Activated CD4-positive, alpha-beta T cell treated with anti-CD3 and anti-CD28 coated beads for 24 hours (primary cell): ENCODE measurements around the gene LIMK1.
A peak's percentile ranks its signal among the peaks of the same experiment; 100 is the strongest.

Source experiments
- DNase-seq, 2 donors: peaks; one replicate each; pipeline ENCODE4 v3.0.0-alpha.2; 2020; ENCODE audit warnings: low read depth in 2 of 2

LIMK1 gene

DNA sequence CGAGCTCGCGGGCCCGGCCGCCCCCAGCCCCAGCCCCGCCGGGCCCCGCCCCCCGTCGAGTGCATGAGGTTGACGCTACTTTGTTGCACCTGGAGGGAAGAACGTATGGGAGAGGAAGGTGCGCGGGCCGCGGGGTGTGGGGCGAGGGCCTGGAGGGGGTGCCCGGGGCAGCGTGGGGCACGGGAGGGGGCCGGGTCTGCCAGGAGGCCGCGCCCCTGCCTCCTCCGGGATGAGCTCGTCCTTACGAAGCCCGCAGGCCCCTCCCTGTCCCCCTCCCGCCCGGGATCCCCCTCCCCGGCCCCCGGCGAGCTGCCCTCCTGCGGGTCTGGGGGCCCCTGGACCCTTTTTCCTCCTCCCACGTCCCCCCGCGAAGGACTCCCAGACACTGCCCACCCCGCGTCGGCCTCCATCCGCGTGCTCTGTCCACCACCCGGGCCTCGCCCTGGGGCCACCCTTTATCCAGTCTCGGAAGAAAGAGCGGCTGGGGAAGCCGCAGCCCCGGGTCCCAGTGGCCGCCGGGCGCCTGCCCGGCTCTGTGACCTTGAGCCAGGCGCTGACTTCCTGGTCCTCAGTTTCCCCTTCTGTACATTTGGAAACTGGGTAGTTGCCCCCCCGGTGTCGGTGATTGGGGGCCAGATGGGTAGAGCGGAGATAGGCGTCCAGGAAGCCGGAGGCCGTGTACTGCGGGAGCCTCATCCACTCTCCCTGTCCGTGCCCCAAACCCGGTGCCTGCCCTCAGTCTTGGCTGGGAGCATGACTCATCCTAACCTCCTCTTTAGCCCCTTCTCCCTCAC, 521 bp downstream of the LIMK1 start:
- no peak for DNase-seq

DNA sequence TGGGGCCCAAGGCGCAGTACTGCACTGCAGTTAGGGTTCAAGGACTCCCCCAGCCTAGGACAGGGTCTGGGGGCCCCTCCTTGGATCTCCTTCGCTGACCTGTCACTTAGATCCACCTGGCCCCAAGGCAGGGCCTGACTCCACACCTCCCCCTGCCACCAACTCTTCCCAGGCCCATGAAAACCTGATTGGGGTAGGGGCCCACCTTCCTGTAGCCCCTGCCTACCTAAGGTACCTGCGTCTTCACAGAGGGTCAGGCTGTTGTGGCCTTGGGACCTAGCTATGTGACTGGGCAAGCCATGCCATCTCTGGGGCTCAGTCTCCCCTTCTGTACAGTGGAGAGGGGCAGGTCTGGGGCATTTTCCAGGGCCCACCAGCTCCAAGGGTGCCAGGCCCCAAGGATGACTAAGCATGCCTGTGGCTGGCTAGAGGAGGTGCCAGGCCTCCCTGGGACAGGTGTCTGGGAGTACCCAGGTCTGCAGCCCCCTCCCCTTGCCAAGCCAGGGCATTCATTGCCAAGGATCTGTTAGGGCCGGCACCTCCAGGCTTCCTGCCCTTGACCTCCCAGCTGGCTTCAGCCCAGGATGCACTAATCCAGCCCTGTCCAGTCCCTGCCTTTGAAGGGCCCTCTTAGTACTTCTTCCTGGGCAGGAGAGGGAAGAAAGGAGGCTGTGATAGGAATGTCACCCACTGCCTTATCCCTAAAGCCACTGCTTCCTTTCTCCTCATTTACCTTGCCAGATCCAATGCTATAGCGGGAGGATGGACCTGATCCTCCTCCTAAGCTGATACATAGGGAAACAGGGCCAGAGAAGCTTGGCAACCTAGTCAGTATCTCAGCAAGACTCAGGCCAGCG, 1.3 kb downstream of the LIMK1 start:
- DNase-seq, result no peak

DNA sequence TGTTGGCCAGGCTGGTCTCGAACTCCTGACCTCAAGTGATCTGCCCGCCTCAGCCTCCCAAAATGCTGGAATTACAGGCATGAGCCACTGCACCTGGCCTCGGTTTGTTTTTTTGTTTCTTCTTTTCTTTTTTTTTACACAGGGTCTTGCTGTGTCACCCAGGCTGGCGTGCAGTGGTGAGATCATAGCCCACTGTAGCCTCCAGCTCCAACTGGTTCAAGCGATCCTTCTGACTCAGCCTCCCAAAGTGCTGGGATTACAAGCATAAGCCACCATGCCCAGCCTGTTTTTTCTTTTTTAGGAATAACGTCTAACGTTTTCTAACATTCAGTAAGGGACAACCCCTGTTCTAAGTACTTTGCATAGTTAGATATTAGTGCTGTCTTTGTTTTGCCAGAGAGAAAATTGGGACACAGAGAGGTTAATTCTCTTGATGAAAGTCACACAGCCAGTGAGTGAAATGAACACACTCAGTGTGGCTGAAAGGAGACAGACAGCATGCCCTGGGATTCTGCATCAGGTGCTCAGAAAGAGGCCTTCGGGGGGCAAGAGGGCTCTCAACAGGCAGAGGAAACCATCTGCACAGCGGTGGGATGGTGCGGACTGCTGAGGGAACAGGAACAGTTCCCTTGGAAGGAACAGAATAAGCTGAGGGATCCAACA, 4.3 kb downstream of the LIMK1 start:
- DNase-seq, result no peak

DNA sequence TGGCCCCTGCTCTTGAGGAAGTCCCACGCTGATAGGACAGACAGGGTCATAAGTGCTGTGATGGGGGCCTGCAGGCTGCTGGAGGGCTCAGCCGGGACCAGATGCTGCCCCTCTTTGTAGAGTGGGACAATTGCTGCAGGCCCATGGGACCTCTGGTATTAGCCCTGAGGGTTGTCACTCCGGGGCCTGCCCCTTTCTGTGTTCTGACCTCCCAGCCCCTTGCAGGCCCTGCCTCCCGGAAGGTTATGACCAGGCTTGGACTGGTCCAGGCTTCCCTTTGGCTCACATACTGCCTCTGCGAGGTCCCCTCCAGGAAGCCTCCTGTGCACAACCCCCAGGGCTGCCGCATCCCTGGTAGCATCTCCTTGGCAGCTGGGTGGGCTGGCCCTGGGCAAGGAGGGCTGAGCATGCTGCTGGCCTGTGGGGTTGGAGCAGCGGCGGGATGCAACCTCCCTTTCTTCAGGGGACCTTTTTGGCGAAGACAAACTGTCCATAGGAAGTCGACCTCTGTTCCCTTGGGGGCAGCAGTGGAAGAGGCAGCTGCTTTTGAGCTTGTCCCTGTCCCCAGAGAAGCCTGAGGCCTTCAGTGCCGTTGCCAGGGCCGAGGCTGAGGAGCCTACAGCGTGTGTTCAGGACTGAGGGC, 8.8 kb downstream of the LIMK1 start:
- DNase-seq, result no peak

DNA sequence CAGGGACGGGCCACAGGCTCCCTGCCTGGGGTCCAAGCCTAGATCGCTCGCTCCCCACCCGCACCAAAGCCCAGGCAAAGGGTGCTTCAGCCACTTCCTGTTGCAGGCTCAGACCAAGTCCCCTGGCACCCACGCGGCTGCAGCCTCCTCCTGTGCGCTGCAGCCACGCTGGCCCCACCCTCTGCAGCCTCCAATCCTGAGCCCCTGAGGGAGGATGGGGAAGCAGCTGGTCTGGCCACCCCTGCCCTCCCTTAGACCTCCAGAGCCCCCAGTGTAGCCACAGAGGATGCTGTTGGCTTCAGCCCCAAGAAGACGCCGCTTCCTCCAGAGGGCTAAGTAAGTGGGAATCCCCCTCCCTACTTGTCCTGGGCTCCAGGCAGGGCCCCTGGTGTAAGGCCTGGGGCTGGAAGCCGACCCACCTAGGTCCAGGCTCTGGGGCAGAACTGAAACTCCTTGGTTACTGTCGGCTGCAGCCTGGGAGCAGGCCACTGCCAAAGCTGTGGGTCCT, 9.4 kb downstream of the LIMK1 start:
- DNase-seq, result no peak

DNA sequence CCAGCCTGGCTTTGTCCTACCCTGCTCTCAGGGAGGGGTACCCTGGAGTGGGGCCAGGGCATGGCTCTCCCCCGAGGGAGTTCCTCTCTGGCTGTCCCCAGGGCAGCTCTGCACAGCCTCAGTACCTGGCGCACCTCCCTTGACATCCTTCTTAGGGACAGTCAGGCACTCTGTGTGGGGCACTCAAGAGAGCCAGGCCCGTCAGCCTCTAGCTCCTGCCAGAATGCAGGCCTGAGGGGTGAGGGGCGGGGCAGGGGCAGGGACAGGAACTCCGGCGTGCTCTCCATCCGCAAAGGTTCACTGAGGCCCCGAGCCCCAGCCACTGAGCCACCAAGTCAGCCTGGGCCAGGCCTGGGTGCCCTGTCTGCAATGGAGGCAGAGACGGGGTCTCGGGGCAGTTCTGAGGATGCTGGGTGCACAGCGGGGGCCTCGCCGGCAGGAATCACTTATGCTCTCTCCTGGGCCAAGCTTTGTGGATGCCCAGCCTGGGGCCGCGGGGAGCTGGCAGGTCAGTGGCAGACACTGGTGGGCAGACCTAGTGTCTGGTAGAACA, 10.1 kb downstream of the LIMK1 start:
- DNase-seq, result no peak

DNA sequence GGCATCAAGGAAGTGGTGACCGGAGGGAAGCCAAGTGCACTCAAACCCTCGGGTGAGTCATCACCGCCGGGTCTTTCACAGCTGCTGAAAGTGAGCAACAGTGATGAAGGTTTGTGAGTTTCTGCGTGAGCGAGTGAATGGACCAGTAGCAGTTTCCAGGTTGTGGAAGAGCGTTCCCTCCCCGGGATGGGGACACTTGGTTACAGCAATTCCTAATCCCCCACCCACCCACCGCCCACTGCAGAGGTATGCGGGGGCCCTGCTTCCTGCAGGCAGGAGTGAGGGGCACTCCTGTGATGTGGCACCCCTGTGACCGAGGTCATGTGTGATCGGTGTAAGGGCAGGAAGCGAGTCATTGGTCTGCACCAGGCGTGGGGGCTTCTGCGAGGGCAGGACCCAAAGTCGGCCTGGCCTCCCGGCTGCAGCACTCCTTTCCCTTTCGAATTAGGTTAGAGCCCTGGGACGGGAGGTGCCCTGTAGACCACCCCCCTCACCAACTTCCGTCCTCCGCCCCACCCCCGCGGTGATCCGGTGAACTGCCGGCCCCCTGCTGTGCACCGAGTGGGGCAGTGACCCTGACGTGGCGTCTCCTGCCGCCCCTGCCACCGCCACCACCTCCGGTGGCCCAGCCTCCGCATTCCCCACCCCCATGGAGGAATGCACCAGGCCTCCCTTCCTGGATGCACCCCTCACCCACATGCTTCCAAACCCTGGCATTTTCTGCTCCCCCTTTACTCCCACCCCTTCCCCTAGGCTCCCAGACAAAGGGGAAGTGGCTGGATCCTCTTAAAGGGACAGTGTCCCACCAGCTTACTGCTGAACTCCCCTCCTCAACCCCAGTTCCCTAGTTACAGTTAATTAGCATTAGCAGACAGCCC, 10.9 kb downstream of the LIMK1 start:
- peak; percentile 56 to 73 for DNase-seq

DNA sequence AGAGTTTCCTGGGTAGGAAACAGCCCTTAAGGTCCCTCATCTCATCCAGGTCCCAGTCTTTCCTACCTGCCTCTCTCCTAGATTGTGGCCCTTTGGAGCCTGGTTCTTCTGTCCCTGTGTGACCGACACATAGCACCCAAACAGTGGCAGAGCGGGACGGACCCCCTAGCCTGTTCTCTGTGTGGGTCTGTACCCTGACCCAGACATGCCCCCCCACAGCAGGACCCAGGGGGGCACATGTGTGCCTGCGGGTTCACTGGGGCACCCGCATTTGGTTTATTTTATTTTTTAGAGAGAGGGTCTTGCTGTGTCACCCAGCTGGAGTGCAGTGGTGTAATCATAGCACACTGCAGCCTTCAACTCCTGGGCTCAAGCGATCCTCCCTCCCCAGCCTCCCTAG, 11.5 kb downstream of the LIMK1 start:
- DNase-seq, result no peak

DNA sequence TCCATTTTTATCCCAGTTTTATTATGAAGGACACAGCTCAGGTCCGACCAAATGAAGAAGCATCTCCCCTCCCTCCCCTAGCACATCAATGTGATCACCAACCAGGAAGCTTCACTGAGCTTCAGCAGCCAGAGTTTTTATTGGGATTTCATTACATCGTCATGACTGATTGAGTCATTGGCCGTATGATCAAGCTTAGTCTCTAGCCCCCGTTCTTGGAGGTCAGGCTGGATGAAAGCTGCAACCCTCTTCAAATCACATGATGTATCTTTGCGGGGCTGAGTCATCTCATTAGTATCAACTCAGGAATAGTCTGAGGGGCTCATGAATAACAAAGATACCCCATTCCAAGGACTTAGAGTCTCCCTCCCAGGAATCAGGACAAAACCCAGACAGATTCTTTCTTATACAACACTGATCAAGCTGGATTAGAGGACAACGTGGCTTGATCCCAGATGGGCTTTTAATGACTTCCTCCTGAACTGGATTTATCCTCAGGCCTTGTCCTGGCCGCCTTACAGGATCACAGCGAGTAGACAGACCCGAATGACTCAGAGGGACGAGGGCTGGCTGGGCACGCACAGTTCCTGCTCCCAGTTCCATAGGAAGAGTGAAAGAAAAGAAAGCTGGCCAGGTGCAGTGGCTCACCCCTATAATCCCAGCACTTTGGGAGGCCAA, 14.5 kb downstream of the LIMK1 start:
- no peak for DNase-seq

DNA sequence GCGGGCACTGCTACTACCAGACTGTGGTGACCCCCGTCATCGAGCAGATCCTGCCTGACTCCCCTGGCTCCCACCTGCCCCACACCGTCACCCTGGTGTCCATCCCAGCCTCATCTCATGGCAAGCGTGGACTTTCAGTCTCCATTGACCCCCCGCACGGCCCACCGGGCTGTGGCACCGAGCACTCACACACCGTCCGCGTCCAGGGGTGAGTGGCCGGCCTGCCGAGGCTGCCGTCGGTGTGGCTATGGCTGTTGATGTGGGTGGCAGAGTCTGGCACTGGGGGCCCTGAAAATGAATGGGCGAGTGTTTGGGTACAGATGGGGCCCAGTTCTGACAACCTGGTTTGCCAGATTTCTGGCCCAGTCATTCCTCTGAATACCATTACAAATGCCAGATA, 15.4 kb downstream of the LIMK1 start:
- no peak for DNase-seq

DNA sequence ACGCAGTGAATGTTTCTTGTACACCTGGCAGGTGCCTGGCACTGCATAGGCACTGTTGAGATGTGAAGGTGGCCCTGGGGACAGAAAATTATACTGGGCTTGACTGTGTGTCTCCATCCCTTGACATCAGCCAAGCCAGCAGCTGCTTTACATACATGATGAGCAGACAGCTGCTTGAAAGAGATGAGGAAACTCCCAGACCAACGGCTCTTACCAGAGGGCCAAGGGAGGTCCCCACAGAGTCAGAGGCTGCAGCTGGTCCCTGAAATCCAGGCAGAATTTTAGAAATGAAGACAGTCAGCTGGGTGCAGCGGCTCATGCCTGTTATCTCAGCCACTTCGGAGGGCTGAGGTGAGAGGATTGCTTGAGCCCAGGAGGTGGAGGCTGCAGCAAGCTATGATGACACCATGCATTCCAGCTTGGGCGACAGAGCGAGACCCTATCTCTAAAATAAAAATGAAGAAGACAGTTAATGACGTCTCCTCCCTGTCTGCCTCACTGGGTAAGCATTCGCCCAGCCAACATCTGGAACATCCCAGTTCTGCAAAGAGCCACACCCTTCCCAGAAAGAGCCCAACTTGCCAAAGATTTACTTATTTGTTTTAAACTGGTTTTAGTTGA, 17.6 kb downstream of the LIMK1 start:
- DNase-seq, result no peak

DNA sequence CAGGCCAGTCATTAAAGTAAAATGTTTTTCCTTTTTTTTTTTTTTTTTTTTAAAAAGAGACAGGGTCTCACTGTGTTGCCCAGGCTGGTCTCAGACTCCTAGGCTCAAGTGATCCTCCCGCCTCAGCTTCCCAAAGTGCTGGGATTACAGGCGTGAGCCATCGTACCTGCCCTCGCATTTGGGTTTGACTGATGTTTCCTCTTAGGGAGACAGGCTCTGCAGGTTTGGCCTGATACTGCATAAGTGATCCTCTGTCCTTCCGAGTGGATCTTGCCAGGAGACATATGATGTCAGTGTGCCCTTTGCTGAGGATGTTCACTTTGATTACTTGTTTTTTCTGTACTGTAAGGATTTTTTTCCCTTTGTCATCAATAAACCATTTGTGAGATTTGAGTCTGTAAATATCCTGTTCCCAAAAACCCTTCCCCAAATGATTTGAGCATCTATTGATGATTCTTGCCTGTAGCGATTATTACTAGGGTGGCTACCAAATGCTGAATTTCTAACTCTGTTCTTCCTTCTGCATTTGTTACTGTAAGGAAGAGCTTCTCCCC, 19.7 kb downstream of the LIMK1 start:
- DNase-seq, result no peak

DNA sequence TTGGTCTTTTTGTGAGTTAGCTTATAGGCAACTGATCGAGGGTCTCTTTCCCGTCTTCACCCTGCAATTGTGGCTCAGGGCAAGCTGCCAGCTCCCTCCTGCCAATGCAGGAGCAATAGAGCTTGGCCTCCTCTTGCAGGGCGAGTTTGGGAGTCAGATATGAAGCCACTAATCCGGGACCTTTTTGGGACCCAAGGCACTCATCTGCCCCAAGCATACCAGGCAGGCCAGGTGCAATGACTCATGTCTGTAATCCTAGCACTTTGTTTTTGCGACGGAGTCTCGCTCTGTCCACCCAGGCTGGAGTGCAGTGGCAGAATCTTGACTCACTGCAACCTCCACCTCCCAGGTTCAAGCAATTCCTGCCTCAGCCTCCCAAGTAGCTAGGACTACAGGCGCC, 21.1 kb downstream of the LIMK1 start:
- DNase-seq, result no peak

DNA sequence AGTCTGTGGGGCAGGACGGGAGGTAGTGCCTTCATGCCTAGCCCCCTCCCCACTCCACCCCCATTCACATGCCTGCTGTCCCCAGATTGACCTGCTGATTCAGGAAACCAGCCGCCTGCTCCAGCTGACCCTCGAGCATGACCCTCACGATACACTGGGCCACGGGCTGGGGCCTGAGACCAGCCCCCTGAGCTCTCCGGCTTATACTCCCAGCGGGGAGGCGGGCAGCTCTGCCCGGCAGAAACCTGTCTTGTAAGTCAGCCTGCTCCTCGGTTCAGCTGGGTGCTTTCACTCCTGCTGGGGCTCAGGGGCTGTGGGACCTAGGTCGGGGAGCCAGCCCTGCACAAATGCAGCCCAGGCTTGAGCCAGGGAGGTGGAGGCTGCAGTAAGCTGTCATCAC, 22.4 kb downstream of the LIMK1 start:
- no peak for DNase-seq

DNA sequence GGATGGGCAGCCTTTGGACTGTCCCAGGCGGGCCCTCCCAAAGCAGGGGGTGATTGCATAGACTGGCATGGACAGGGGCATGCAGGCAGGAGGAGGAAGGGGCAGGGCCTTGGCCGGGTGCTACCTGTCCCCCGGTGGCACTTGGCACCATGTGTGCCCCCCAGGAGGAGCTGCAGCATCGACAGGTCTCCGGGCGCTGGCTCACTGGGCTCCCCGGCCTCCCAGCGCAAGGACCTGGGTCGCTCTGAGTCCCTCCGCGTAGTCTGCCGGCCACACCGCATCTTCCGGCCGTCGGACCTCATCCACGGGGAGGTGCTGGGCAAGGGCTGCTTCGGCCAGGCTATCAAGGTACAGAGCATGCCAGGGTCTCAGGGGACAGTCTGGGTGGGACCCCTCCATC, 23.2 kb downstream of the LIMK1 start:
- DNase-seq, result no peak

DNA sequence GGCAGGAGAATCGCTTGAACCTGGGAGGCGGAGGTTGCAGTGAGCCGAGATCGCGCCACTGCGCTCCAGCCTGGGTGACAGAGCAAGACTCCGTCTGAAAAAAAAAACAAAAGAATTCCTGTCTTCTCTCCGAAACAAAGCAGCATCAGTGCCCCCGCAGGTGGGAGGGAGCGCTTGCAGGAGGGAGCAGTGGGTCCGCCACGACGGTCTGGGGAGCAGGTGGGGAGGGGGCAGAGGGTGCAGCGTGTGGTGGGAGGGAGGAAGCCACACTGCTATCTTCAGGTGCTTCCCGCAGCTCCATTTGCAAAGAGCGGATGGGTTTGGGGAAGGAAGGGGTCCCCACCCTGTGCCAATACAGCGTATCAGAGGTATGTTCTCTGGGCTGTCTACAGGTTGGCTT, 31.7 kb downstream of the LIMK1 start:
- DNase-seq, result no peak

DNA sequence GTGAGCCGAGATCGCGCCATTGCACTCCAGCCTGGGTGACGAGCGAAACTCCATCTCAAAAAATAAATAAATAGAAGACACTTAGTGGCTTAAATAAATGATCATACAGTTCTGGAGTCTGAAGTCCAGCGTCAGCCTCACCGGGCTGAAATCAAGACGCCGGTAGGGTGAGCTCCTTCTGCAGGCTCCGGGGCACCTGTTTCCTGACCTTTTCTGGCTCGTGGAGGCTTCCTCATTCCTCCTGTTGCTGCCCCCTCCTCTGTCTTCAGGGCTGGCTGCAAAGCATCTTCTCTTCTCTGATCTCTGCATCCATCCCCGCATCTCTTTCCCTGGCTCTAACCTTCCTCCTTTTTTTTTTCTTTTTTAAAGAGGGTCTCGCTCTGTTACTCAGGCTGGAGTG, 32.8 kb downstream of the LIMK1 start:
- DNase-seq, result no peak

DNA sequence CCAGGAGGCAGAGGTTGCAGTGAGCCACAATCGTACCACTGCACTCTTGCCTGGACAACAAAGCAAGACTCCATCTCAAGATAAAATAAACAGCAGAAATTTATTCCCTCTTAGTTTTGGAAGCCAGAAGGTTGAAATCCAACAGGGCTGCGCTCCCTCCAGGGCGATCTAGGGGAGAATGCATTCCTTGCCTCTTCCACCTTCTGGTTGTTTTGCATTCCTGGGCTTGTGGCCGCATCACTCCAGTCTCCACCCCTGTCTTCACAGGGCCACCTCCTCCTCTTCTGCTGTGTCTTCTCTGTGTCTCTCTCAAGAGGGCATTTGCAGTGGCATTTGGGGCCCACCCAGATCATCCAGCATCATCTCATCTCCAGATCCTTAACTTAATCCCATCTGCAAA, 36.2 kb downstream of the LIMK1 start:
- DNase-seq, result no peak
